ENCODE measurements around the gene SLN.

Gene SLN

GRCh38 chr11:107699371-107700285 lies 12.2 kb downstream of the SLN start:
- no peak for DNase-seq

GRCh38 chr11:107697291-107697690 lies 14.6 kb downstream of the SLN start:
- intact Hi-C loops (cut with DNase I; ENCODE audit: low total_unique reads) = no loop called here
- no peaks in the 10 kb centered on the region for H3K36me3 ChIP-seq
- H3K4me3 ChIP-seq = no peak overlapping the region
- H3K9me3 ChIP-seq = no peaks in the 10 kb centered on the region
- H3K27ac ChIP-seq = no peak overlapping the region
- TF ChIP-seq CTCF (IDR thresholded peaks at IDR 0.05) = no peak
- H3K27me3 ChIP-seq = no peaks in the 10 kb centered on the region
- H3K4me1 ChIP-seq = no peaks in the 10 kb centered on the region
- DNase-seq = no peak

More at GRCh38 chr11:107699371-107700285, 12.2 kb downstream of the SLN start:
- Histone ChIP-seq H3K4me3 (no peak overlapping the region), H3K4me1 (no peaks in the 10 kb centered on the region), H3K36me3 (no peaks in the 10 kb centered on the region), H3K27me3 (no peaks in the 10 kb centered on the region), H3K9me3 (no peaks in the 10 kb centered on the region), H3K27ac (no peak overlapping the region)
- no peak for TF ChIP-seq CTCF (IDR thresholded peaks at IDR 0.05)
- intact Hi-C loops (cut with DNase I; ENCODE audit: low total_unique reads) = no loop called here

- Histone ChIP-seq H3K4me1 (peaks cover 0 to 4% (median 0%) of the 10 kb centered on the region in 4 donors), H3K4me3 (no peak overlapping the region), H3K36me3 (no peaks in the 10 kb centered on the region), H3K27ac (no peak overlapping the region), H3K27me3 (peaks cover 0 to 4% of the 10 kb centered on the region in 2 donors), H3K9me3 (no peaks in the 10 kb centered on the region)
- intact Hi-C loops (cut with DNase I; ENCODE audit: low total_unique reads) = no loop called here
- no peak for TF ChIP-seq CTCF (IDR thresholded peaks at IDR 0.05)
- no peak for DNase-seq
Measured at GRCh38 chr11:107696140-107696539, 15.7 kb downstream of the SLN start.

GRCh38 chr11:107695446-107695845 lies 16.4 kb downstream of the SLN start:
- Histone ChIP-seq H3K27me3 (peaks cover 0 to 8% of the 10 kb centered on the region in 2 donors), H3K27ac (no peak overlapping the region), H3K4me1 (peaks cover 0 to 9% (median 0%) of the 10 kb centered on the region in 4 donors), H3K9me3 (no peaks in the 10 kb centered on the region), H3K4me3 (no peak overlapping the region), H3K36me3 (no peaks in the 10 kb centered on the region)
- TF ChIP-seq CTCF (IDR thresholded peaks at IDR 0.05) = no peak
- DNase-seq = no peak
- intact Hi-C loops (cut with DNase I; ENCODE audit: low total_unique reads) = no loop called here

- Histone ChIP-seq H3K9me3 (no peaks in the 10 kb centered on the region), H3K27me3 (peaks cover 0 to 8% of the 10 kb centered on the region in 2 donors), H3K4me3 (no peak overlapping the region), H3K36me3 (no peaks in the 10 kb centered on the region), H3K4me1 (peaks cover 0 to 15% (median 4%) of the 10 kb centered on the region in 4 donors), H3K27ac (no peak overlapping the region)
- intact Hi-C loops (cut with DNase I; ENCODE audit: low total_unique reads) = no loop called here
- no peak for DNase-seq
- TF ChIP-seq CTCF (IDR thresholded peaks at IDR 0.05) = no peak
Measured at GRCh38 chr11:107691000-107691750, 20.7 kb downstream of the SLN start.

Measured in tibial artery (tissue), 4 donors.